GM21360 (cell line): ENCODE measurements around the gene ERICH6B.
"Not testable (repeated sequence)": the region's sequence is repeated elsewhere in the genome, so short reads cannot be mapped to it uniquely, and the experiment has no call there.

Experiments
- ATAC-seq: cut with Tn5 transposase; IDR thresholded peaks from one replicate; pipeline ENCODE4 v1.9.1; 2021; ENCODE audit warnings: mild to moderate bottlenecking, moderate library complexity; ENCODE audit not compliant: unreplicated experiment

ERICH6B gene

DNA sequence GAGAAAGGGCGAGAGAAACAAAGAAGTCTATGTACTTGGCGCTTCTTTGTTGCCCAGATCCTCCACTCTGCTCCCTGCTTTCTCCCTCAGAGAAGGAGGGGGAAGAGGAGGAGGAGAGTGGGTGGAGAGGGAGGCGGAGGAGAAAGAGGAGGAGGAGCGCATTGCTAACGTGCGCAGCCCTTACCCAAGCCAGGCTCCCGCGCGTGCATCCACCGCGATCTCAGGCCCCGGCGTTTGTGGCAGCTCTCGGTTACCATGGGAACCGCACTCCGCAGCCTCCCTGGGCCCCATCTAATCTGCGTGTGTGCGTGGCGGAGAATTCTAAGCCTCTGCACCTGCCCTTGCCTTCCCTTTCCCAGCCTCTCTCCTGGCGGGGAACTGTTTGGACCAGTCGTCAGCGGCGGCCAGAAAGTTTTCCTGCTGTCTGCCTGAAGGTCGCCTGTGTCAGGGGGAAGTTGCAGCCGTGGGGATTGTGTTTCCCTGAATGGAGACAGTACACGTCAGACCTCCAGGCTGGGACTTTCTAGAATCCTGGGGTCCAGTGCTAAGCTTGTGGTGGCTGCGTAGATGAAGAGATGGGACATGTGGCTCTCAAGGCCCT, at the start of gene ERICH6B:
Gene ERICH6B (minus strand): TSS at position 239 of the 601 bp plus-strand sequence. CDS start 18,734 bp downstream, outside the sequence.
- no peak for ATAC-seq

DNA sequence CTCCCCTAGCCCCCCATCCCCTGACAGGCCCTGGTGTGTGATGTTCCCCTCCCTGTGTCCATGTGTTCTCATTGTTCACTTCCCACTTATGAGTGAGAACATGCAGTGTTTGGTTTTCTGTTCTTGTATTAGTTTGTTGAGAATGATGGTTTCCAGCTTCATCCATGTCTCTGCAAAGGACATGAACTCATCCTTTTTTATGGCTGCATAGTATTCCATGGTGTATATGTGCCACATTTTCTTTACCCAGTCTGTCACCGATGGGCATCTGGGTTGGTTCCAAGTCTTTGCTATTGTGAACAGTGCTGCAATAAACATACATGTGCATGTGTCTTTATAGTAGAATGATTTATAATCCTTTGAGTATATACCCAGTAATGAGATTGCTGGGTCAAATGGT, 47.4 kb upstream of the ERICH6B start:
- not testable (repeated sequence) for ATAC-seq

DNA sequence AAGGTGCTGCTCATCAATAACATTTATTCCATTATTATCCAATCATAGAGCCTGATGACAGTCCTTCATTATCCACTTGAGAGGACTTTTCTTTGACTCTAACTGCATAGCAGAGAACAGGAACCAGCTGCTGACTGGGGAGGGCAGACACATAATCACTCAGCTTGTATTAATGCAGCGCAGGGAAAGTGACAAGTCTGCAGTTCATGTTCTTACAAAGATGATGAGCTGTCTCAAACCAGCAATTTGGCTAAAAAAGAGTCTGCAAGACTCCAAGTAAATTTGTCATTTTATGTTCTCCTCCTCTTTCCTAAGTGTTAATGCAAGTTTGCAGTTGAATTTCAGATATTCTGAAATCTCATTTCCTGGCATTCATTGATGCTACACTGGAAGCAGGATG, 46.6 kb upstream of the ERICH6B start:
- no peak for ATAC-seq

DNA sequence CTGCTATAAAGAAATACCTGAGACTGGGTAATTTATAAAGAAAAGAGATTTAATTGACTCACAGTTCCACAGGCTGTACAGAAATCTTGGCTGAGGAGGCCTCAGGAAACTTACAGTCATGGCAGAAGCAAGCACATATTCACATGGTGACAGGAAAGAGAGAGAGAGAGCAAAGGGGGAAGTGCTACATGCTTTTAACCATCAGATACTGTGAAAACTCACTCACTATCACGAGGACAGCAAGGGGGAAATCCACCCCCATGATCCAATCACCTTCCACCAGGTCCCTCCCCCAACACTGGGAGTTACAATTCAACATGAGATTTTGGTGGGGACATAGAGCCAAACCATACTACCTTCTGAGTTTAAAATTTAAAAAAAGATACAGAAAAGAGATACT, 44.9 kb upstream of the ERICH6B start:
- ATAC-seq, result not testable (repeated sequence)

DNA sequence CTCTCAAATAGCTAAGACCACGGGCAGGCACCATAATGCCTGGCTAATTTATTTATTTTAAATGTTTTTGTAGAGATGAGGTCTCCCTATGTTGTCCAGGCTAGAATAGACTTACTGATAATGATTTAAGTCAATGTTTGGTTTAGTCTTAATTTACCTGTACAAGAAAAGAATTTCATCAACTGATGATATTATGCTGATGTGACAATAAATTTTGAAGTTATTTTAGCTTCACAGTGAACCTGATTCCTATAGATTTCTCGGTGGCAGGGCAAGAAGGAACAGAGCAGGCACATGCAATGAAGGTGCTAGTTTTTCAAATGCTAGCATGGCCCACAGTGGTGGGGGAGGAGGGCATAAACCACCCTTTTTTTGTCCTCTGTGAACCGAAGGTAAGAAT, 44.0 kb upstream of the ERICH6B start:
- ATAC-seq, result no peak

DNA sequence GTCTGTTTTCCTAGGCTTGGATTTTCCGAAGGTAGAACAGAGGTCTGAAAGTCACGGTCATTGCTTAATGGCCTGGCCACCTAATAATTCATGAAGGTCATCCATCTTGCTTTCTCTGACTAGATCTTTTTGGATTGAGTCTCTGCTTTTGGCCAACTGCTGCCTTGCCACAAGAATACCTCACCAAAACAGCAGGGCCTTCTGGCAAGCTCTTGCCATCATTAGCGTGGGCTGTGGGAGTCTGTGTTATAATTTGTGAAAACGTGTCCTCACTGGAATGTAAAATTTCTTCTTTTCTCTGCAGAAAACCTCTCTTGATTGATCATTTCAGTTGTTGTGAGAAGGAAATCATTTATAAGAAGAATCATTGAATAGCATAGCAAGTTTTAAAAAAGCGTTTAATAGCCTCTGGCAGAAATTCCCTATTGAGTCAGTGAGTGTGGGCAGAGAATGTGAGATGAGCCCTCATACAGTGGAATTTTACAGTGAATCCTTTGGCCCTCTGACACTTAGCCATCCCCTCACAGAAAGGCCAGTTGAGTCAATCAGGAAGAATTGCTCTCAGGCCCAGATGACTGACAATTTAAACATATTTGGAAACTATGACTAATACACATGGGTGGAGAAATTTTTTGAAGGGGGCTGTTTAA, 43.2 kb upstream of the ERICH6B start:
- ATAC-seq, result no peak

DNA sequence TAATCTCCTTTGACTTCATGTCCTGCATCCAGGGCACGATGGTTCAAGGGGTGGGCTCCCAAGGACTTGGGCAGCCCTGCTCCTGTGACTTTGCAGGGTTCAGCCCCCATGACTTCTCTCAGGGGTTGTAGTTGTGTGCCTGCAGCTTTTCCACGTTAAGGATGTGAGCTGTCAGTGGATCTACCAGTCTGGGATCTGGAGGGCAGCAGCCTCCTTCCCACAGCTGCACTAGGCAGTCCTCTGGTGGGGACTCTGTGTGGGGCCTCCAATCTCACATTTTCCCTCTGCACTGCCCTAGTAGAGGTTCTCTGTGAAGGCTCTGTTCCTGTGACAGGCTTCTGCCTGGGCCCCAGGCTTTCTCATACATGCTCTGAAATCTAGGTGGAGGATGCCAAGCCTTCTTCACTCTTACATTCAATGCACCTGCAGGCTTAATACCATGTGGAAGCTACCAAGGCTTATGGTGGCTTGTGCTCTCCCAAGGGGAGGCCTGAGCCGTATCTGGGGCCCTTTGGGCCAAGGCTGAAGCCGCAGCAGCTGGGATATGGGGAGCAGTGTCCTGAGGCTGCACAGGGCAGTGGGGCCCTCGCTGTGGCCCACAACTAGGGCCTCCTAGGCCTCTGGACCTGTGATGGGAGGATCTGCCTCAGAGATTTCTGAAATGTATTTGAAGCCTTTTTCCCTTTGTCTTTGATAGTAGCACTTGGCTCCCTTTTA, 39.3 kb upstream of the ERICH6B start:
- ATAC-seq, result no peak

DNA sequence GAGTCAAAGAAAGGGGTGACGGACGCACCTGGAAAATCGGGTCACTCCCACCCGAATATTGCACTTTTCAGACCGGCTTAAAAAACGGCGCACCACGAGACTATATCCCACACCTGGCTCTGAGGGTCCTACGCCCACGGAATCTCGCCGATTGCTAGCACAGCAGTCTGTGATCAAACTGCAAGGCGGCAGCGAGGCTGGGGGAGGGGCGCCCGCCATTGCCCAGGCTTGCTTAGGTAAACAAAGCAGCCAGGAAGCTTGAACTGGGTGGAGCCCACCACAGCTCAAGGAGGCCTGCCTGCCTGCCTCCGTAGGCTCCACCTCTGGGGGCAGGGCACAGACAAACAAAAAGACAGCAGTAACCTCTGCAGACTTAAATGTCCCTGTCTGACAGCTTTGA, 29.7 kb upstream of the ERICH6B start:
- not testable (repeated sequence) for ATAC-seq

DNA sequence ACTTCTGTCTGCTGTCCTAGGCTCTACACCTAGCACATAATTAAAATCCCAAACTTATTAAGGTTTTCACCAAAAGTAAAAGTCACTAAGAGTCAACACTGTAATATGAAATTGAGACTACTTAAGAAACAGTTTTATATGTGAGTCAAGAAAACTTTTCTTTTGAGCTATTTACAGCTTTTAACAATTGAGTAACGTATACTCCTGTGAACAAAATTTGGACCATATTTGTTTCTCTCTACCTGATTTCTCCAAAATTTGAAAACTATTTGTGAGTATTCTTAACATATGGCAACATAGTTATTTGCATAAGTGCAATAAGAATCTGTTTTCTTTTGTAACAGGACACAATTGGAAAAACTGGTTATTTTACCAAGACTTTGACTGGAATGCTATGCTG, 26.6 kb upstream of the ERICH6B start:
- not testable (repeated sequence) for ATAC-seq

DNA sequence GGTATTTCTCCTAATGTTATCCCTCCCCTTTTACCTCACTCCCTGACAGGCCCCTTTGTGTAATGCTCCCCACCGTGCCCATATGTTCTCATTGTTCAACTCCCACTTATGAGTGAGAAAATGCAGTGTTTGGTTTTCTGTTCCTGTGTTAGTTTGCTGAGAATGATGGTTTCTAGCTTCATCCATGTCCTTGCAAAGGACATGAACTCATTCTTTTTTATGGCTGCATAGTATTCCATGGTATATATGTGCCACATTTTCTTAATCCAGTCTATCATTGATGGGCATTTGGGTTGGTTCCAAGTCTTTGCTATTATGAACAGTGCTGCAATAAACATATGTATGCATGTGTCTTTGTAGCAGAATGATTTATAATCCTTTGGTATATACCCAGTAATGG, 19.8 kb upstream of the ERICH6B start:
- not testable (repeated sequence) for ATAC-seq

DNA sequence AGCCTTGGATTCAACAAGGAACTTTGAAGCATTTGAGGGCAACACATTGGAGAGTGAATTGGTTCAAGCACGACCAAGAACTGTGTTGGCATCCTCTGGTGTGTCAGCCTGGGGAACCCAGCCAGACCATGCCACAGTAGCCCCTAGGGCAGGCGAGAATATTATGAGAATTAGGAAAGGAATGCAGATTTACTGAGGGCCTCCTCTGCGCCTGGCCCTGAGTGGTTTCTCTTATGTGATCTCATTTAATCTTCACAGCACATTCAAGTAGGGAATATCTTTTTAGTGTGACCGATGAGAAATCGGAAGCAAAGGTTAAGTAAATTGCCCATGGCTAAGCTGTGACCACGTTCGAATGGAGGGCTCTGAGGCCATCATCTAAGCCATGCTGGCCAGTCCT, 15.3 kb upstream of the ERICH6B start:
- ATAC-seq, result no peak

DNA sequence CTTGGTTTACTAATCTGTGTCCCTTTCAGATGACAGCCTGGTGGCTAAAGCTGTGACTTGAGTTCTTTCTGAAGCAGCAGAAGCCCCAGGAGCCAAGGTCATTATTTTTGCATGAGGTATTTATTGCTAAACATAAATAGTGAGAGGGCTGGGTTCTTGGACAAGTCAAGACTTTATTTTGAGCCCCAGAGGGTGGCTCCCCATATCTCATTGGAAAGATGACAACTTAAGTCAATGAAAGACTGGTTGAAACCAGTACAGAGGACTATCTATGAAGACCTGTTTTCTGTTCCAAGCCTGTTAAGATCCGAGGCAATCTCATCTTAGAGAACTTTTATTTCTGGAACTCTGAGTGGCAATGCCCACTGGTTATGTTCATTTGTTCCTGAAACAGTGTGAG, 14.4 kb upstream of the ERICH6B start:
- ATAC-seq, result no peak

DNA sequence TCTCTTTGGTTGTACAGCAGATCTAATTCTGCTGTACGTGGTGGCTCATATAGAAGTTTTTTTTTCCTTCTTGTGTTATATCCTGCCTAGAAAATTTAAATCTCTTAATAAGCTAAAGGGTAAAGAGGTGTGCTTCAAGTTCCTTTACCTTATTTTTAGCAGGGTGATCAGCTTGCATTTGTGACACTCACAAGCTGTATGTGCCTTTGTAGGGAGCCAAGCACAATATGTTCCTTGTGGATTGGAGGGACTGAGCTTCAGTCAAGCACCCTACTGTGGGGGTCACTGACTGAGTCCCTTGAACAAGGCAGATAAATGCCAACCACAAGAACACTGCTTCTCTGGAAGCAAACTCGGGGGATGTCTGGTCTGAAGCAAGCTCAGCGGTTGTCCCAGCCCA, 12.6 kb upstream of the ERICH6B start:
- ATAC-seq, result no peak

DNA sequence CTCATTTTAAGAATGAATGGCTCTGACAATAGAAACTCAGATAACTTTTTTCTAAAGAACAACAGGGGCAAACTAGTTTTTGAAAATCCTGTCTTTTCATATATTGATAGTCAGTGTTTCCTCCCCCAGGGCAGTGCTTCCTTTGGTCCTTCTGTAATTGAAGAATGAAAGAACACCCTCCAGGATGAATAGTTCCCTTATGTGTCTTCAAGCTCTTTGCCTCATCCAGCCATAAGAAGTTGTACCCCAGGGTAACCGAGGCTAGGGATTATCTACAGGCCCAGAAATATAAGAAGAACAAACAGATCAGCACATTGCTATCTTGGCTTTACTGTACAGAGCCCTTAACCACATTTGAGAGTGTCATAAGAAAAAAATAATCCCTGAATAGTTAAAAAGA, 12.1 kb upstream of the ERICH6B start:
- ATAC-seq, result no peak

DNA sequence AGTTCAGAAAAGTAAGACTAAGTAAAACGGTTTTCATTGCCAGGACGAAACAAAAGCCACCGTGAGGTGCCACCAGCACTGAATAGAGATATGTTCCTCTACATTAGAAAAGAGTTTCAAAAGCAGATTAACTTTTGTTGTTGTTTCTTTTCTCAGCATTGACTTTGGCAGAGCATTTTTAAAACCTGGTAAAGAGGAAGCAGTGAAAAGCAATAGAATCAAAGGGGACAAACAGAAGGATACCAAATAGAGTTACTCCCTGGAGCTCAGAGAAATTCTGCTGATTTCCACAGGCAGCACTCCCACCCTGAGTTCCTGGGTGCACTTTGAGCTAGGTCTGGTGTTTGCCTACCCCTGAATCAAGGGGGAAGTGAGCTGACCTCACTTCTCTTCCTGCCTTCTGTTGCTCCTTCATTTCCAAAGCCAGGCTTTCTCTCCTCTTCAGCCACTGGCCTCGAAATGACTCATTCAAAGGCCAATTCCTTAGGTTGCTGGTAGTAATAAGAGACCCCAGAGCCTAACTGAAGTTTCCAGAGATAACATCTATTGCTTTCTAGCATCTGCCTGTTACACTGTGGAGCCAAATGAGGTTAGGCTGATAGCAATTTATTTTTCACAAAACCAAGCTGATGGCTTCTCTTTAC, 11.3 kb upstream of the ERICH6B start:
- ATAC-seq, result no peak

DNA sequence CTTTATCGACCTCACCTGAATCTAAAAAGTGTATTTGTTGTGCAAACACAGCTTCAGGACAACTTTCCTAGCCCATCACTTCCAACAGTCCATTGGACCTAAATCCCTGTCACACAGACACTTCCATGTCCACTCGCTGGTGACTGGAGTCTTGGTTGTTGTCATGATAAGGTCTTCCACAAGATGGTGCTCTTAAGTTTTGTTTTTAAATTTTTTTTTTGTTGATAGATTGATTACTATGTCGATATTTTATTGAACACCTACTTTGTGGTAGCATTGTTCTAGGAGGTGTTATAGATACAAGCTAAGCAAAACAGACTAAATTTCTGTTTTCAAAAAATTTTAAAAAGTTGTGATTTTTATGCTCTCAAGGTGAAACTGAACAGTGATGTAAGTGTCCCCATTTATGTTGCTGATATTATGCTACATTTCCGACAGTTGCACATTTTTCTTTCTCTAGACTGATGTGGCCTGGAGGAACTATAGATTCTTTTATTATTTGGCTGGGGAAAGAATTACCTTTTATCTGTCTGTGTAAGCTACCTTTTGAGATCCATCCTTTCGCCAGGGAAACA, 8.1 kb upstream of the ERICH6B start:
- ATAC-seq, result no peak

DNA sequence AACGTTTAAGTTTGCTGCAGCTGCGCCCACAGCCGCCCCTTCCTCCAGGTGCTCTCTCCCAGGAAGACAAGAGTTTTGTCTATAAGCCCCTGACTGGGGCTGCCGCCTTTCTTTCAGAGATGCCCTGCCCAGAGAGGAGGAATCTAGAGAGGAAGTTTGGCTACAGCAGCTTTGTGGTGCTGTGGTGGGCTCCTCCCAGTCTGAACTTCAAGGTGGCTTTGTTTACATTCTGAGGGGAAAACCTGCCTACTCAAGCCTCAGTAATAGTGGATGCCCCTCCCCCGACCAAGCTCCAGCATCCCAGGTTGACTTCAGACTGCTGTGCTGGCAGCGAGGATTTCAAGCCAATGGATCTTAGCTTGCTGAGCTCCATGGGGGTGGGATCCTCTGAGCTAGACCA, 6.4 kb upstream of the ERICH6B start:
- ATAC-seq, result no peak

DNA sequence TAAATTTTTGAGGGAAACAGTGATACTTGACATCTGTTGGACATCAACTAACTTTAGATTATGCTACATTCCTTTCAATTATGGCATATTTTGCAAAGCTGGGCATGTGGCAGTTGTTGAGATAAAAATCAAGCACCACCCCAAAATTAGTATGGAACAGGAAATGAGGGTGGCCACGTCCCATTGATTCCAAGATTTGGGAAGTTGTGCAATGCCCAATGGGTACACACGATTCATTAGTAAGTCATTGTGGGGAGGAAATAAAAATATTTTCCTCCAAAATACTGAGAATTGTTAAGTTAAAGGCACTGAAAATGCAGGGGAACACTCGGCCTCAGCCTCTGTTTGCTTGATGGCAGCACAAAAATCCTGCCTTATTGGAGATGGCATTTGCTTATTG, 7.6 kb downstream of the ERICH6B start:
- no peak for ATAC-seq

DNA sequence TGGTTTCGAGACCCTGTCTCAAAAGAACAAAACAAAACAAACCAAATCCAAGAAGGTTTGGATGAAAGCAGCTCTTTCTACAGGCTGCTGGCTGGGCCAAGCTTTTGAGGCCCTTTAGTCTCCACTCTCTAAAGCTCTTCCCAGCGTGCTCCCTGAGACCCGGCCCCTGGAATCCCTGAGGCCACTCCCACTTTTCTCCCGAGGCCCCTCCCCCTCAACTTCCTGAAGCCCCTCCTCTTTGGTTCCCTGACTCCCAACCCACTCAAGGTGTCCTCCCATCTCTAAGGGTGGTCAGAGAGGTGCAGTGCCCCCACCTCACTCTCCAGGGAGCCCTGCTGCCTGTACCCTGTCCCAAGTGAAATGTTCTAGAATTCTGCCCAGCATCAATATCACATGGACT, 10.6 kb downstream of the ERICH6B start:
- ATAC-seq, result no peak

DNA sequence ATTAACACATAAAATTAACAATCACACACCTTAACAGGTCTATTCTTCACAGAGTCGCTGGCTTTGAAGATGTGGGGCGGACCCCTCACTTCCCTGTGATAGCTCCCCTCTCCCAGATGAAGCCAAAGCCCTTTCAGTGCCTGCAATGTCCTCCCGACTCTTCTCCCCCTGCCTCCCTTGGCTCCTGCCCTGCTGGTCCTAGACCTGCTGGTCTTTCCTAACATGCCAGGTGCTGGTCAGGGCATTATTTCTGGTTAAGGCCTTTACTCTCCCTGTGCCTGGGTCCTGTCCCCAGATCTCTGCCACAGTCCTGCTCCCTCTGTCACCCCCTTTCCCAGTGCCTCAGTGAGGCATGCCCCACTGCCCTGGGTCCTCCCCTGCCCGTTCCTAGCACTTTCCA, 12.2 kb downstream of the ERICH6B start:
- no peak for ATAC-seq
